AG04449 (cell line): ENCODE measurements around the gene AKAIN1.

Experiments used
- CTCF ChIA-PET: fragments of 350-600 bp; formaldehyde crosslinking; extraction: SDS; loops from one replicate; lab custom pipeline; 2021; ENCODE audit warnings: antibody characterized with exemption; lab: Yijun Ruan, JAX
- POLR2A ChIA-PET: fragments of 400-600, 350-600 bp; formaldehyde crosslinking; extraction: SDS; loops from one replicate; lab custom pipeline; 2020; ENCODE audit warnings: antibody characterized with exemption, inconsistent platforms; lab: Yijun Ruan, JAX
- DNase-seq: peaks from one replicate; pipeline ENCODE4 v3.0.0-alpha.2; 2010; ENCODE audit warnings: low read depth, low spot score
- H3K4me3 ChIP-seq: 2 replicates; pipeline ENCODE4 v1.5.1; 2011; ENCODE audit warnings: low read depth, mild to moderate bottlenecking, control low read depth, low read length
- CTCF ChIP-seq: IDR thresholded peaks from one replicate; pipeline ENCODE4 v1.5.1; 2011; ENCODE audit warnings: mild to moderate bottlenecking, moderate library complexity, low read length, control low read depth, inconsistent platforms; ENCODE audit not compliant: insufficient read depth; ENCODE audit errors: missing control alignments

Gene AKAIN1

GRCh38 chr18:5132987-5133386, 64.1 kb downstream of the AKAIN1 start:
- POLR2A ChIA-PET, result no interaction called here
- CTCF ChIA-PET, result no interaction called here
- no peak for DNase-seq
- H3K4me3 ChIP-seq, result no peak overlapping the region
- no peak for TF ChIP-seq CTCF

GRCh38 chr18:5122272-5122671, 74.8 kb downstream of the AKAIN1 start:
- no peak overlapping the region for H3K4me3 ChIP-seq
- POLR2A ChIA-PET, result no interaction called here
- CTCF ChIA-PET, result no interaction called here
- TF ChIP-seq CTCF, result no peak
- DNase-seq, result no peak

GRCh38 chr18:5110266-5110665, 86.8 kb downstream of the AKAIN1 start:
- POLR2A ChIA-PET, result no interaction called here
- no peak for TF ChIP-seq CTCF
- no peak for DNase-seq
- no peak overlapping the region for H3K4me3 ChIP-seq
- CTCF ChIA-PET, result no interaction called here

GRCh38 chr18:5107988-5108387, 89.1 kb downstream of the AKAIN1 start:
- ChIA-PET POLR2A (no interaction called here), CTCF (no interaction called here)
- no peak for TF ChIP-seq CTCF
- no peak for DNase-seq
- no peak overlapping the region for H3K4me3 ChIP-seq

GRCh38 chr18:5106730-5107129, 90.3 kb downstream of the AKAIN1 start:
- H3K4me3 ChIP-seq, result no peak overlapping the region
- no peak for DNase-seq
- ChIA-PET POLR2A (no interaction called here), CTCF (no interaction called here)
- no peak for TF ChIP-seq CTCF

- ChIA-PET CTCF (no interaction called here), POLR2A (no interaction called here)
- TF ChIP-seq CTCF, result no peak
- no peak overlapping the region for H3K4me3 ChIP-seq
- no peak for DNase-seq
Observed at GRCh38 chr18:5104246-5104645, 92.8 kb downstream of the AKAIN1 start.
